ENCODE measurements around the gene ANKRD42.

Gene ANKRD42

DNA sequence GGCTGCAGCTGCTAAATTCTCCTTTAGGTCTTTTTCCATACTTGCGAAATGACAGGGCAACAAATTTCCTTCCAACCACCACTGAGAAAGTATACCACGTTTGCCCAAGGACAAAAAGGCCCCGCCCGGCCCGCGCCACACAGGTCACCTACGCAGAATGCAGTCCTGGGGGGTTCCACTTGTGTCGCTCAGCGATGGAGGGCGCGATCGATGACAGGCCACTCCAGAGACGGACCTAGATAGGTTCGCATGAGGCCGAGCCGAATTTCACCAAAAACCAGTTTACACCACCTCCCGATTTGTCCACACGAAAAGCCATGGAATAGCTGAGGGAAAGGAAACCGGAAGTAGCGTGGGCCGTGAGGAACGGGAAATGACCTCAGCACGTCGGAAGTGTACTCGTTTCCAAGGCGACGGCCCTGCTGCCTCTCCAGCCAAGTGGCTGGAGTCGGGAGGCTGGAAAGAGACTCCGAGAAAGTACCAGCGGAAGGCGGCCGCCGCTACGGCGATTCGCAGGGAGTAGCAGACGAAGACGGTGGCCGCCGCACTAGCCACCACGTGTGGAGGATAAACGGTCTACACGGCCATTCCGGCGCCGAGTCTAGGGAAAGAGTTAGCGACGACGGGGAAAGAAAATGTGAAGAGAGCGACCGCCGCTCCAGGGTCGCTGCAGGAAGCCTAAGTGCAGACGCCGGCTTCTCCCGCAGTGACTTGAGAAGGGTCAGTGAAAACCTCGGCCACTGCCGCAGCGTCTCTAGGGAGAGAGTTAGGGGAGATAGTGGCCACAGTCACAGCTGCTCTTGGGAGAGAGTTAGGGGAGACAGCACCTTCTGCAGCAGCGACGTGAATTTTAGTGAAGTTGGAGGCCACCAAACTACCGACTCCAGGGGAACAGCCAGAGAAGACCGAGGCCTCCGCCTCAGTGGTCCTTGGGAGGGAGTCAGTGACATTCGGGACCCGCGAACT lies at the start of gene ANKRD42:
ANKRD42 (plus strand) TSS at position 398 of the 966 bp plus-strand sequence. CDS start 959 bp downstream, outside the sequence.
- Mint-ChIP-seq H3K4me1 (peaks cover 47% of the 10 kb centered on the region), H3K27me3 (ENCODE audit: low read depth, poor library complexity) (peaks cover 5% of the 10 kb centered on the region), H3K4me3 (peak within 1 kb of the TSS; percentile 97), H3K27ac (peak within 1 kb of the TSS; percentile 99), H3K36me3 (ENCODE audit: low read depth) (peaks cover 31% of the 10 kb centered on the region), H3K9me3 (no peaks in the 10 kb centered on the region)
- DNase-seq, result peak; percentile 89
- TF ChIP-seq, protein P1, sequence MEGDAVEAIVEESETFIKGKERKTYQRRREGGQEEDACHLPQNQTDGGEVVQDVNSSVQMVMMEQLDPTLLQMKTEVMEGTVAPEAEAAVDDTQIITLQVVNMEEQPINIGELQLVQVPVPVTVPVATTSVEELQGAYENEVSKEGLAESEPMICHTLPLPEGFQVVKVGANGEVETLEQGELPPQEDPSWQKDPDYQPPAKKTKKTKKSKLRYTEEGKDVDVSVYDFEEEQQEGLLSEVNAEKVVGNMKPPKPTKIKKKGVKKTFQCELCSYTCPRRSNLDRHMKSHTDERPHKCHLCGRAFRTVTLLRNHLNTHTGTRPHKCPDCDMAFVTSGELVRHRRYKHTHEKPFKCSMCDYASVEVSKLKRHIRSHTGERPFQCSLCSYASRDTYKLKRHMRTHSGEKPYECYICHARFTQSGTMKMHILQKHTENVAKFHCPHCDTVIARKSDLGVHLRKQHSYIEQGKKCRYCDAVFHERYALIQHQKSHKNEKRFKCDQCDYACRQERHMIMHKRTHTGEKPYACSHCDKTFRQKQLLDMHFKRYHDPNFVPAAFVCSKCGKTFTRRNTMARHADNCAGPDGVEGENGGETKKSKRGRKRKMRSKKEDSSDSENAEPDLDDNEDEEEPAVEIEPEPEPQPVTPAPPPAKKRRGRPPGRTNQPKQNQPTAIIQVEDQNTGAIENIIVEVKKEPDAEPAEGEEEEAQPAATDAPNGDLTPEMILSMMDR (IDR thresholded peaks at IDR 0.05), result no peak

DNA sequence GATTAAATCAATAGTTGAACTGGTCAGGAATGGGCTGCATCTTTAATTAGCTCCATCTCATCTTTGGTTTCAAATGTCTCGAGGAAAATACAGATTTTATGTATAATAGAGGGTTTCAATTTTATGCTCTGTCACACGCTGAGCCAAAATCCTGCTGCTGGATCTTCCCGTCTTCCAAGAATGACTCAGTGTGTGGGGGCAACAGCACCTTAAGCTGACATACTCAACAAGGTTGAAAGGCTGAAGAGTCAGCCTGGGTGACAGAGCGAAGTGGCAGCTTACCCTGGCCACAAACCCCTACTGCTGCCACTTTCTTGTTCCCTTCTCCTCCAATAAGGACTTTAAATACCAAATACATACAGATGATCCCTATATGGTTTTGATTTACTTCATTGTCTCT lies 45.6 kb upstream of the ANKRD42 start:
- H3K27me3 Mint-ChIP-seq (ENCODE audit: low read depth, poor library complexity), result peaks cover 6% of the 10 kb centered on the region
- DNase-seq, result no peak
- no peaks in the 10 kb centered on the region for H3K4me1 Mint-ChIP-seq
- H3K4me3 Mint-ChIP-seq, result no peak overlapping the region
- H3K27ac Mint-ChIP-seq, result no peak overlapping the region
- no peaks in the 10 kb centered on the region for H3K36me3 Mint-ChIP-seq (ENCODE audit: low read depth)
- H3K9me3 Mint-ChIP-seq, result no peaks in the 10 kb centered on the region
- TF ChIP-seq, protein P1 (IDR thresholded peaks at IDR 0.05), result no peak

DNA sequence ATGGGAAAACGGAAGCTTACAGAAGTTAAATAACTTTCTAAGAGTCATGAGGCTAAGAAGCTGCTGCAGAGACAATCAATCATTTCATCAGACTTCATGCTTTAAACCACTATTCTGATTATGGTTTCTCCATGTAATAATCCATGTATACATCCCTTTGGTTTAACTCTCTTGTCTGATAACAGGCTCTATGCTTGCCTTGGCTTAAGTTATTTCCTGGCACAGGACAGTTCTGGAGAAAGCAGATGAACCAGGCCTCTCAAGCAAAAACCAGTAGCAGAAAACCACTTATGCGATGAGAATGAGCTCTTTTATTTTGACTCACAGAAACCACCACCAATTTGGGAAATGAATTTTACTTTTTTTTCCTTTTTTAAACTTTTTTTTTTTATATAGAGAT lies 43.1 kb upstream of the ANKRD42 start:
- Mint-ChIP-seq H3K9me3 (no peaks in the 10 kb centered on the region), H3K4me1 (no peaks in the 10 kb centered on the region), H3K36me3 (ENCODE audit: low read depth) (no peaks in the 10 kb centered on the region), H3K4me3 (no peak overlapping the region), H3K27ac (no peak overlapping the region), H3K27me3 (ENCODE audit: low read depth, poor library complexity) (peaks cover 6% of the 10 kb centered on the region)
- TF ChIP-seq, protein P1 (IDR thresholded peaks at IDR 0.05), result no peak
- DNase-seq, result no peak

DNA sequence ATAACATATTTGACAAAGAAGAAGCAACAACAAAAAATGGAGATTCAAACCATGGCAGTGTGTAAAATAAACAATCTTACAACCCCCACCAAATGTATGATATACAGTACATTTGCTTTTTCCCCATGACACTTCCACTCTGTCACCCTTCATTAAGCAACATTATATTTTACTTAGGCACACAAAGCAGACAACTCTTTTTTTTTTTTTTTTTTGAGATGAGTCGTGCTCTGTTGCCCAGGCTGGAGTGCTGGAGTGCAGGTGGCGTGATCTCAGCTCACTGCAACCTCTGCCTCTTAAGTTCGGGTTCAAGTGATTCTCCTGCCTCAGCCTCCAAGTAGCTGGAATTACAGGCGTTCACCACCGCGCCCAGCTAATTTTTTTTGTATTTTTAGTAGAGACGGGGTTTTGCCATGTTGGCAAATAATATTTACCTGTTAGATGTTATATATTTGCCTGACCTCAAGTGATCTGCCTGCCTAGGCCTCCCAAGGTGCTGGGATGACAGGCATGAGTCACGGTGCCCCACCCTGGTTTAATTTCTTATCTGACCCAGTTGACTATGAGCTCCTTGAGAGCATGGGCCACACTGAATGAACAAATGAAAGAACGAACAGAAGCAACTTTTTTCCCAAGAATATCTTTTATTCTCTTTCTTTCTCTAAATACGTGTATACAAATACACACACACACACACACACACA lies 42.1 kb upstream of the ANKRD42 start:
- TF ChIP-seq, protein P1 (IDR thresholded peaks at IDR 0.05), result no peak
- peaks cover 6% of the 10 kb centered on the region for H3K27me3 Mint-ChIP-seq (ENCODE audit: low read depth, poor library complexity)
- no peaks in the 10 kb centered on the region for H3K9me3 Mint-ChIP-seq
- no peak overlapping the region for H3K27ac Mint-ChIP-seq
- no peaks in the 10 kb centered on the region for H3K4me1 Mint-ChIP-seq
- no peaks in the 10 kb centered on the region for H3K36me3 Mint-ChIP-seq (ENCODE audit: low read depth)
- no peak for DNase-seq
- no peak overlapping the region for H3K4me3 Mint-ChIP-seq

DNA sequence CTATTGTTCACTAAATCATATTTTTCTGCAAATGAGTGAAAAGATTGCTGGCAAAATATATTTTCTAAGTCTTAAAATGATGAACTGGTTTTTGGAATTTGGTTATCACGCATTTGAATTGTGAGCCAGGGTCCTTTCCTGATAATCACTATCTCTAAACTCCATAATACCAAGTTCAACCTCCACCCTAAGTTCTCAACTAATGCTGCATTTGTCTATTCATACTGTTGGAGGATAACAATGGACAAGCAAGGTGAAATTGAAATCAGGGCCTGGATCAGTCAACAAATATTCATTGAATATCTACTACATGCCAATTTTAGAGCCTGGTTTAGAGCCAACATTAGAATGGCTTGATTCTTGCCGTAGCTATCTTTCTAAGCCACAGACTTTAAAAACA lies 41.2 kb upstream of the ANKRD42 start:
- Mint-ChIP-seq H3K27ac (no peak overlapping the region), H3K36me3 (ENCODE audit: low read depth) (no peaks in the 10 kb centered on the region), H3K4me1 (no peaks in the 10 kb centered on the region), H3K9me3 (no peaks in the 10 kb centered on the region), H3K27me3 (ENCODE audit: low read depth, poor library complexity) (peaks cover 5% of the 10 kb centered on the region), H3K4me3 (no peak overlapping the region)
- TF ChIP-seq, protein P1 (IDR thresholded peaks at IDR 0.05), result no peak
- DNase-seq, result no peak
